H1 (cell line): ENCODE results near the gene AMPH. TPM values are rescaled to one million over a fixed set of nuclear protein-coding genes. Genes with fewer than 3 reads are reported as not detected.

Experiments
- EGR1 ChIP-seq: IDR thresholded peaks from 2 replicates; pipeline ENCODE4 v1.6.1; 2011; ENCODE audit warnings: low read depth, low read length, borderline replicate concordance
- SIN3A ChIP-seq, 2 experiments: IDR thresholded peaks in 1 of 2; conservative IDR thresholded peaks in 1 of 2; 2 replicates each; pipeline ENCODE4 v1.6.1; 2011 to 2012; ENCODE audit warnings: low read length in 2 of 2, improper control_type of control experiment in 1 of 2, low read depth in 1 of 2, mild to moderate bottlenecking in 1 of 2
- TCF12 ChIP-seq: IDR thresholded peaks from 2 replicates; pipeline ENCODE4 v1.6.1; 2011; ENCODE audit warnings: low read depth, mild to moderate bottlenecking, low read length
- TEAD4 ChIP-seq: IDR thresholded peaks from 2 replicates; pipeline ENCODE4 v1.6.1; 2012; ENCODE audit warnings: low read depth, low read length, inconsistent platforms, mixed read lengths
- polyA plus RNA-seq, 7 experiments: library from polyadenylated mRNA; depleted of rRNA in 3 of 7; stranded (reverse) in 5 of 7; unstranded in 2 of 7; fragments of >200 nt in 5 of 7; fragments of 200-250 nt in 2 of 7; gene quantifications; 1 replicate in 5 of 7; 2 replicates in 1 of 7; 4 replicates in 1 of 7; pipeline versions ENCODE4 v1.2.1 to v1.2.3, GENCODE V29; 2011 to 2013; ENCODE audit warnings: missing spikeins in 2 of 7, mixed read lengths in 2 of 7
- total RNA-seq: library from RNA; stranded (reverse); fragmentation: NEBNext Ultra II Directional; extraction: Animal tissue kit (Norgen Biotek cat#: 25700); gene quantifications from 2 replicates; pipeline ENCODE4 v1.2.1, GENCODE V29; 2021
- TF ChIP-seq, protein P1 (sequence below), 3 experiments: IDR thresholded peaks; 1 replicate in 2 of 3; 2 replicates in 1 of 3; pipeline versions ENCODE4 v1.5.1 to v1.6.1; 2011; ENCODE audit warnings: low read length in 3 of 3, mild to moderate bottlenecking in 3 of 3, inconsistent platforms in 2 of 3, low read depth in 1 of 3, moderate library complexity in 1 of 3; ENCODE audit not compliant: insufficient read depth in 1 of 3; ENCODE audit errors: control extremely low read depth in 1 of 3

Gene AMPH
- total and polyA plus RNA-seq, 2 of the 8 experiments (the other 6 are each of a cell fraction or from before 2014, with no cell fraction given), result 7.3 to 12.2 TPM

DNA sequence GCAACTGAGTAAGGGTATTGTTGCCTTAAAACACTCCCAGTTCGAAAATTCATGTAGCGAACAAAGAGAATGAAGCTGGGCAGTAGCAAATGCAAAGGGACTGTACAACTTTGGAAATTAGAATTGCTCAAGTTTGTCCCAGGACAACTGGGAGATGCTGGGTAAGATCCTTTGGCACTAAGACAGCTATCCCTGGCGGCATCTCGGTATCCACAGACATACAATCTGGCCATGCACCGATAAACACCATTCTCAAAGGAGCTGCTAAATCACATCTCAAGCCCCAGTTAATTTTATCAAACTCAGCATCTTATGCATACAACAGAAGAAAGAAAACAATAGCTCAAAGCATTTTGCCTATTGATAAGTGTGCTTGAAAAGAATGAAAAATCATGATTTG lies 177.3 kb downstream of the AMPH start (continued):
- TF ChIP-seq, protein P1, sequence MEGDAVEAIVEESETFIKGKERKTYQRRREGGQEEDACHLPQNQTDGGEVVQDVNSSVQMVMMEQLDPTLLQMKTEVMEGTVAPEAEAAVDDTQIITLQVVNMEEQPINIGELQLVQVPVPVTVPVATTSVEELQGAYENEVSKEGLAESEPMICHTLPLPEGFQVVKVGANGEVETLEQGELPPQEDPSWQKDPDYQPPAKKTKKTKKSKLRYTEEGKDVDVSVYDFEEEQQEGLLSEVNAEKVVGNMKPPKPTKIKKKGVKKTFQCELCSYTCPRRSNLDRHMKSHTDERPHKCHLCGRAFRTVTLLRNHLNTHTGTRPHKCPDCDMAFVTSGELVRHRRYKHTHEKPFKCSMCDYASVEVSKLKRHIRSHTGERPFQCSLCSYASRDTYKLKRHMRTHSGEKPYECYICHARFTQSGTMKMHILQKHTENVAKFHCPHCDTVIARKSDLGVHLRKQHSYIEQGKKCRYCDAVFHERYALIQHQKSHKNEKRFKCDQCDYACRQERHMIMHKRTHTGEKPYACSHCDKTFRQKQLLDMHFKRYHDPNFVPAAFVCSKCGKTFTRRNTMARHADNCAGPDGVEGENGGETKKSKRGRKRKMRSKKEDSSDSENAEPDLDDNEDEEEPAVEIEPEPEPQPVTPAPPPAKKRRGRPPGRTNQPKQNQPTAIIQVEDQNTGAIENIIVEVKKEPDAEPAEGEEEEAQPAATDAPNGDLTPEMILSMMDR (IDR thresholded peaks at IDR 0.05; ENCODE audit: control extremely low read depth in 1 of 3, insufficient read depth in 1 of 3, low read depth in 1 of 3, low read length in 3 of 3), result no peak
- TF ChIP-seq EGR1 (no peak), TCF12 (no peak), SIN3A (conservative IDR thresholded peaks at IDR 0.05 in 1 of 2, IDR thresholded peaks at IDR 0.05 in 1 of 2; ENCODE audit: low read depth in 1 of 2, low read length in 2 of 2) (no peak), TEAD4 (no peak)
